ENCODE data around the gene NDUFA13.

Gene NDUFA13

GRCh38 chr19:19489804-19490204 is 26.2 kb upstream of the NDUFA13 start:
- DNase-seq, result peak; percentile 7

- DNase-seq, result peak; percentile 81
Measured at GRCh38 chr19:19490214-19490968, 25.6 kb upstream of the NDUFA13 start.

- no peak for DNase-seq
Measured at GRCh38 chr19:19491321-19492025, 24.6 kb upstream of the NDUFA13 start.

- DNase-seq, result no peak
Measured at GRCh38 chr19:19492026-19492610, 23.9 kb upstream of the NDUFA13 start.

GRCh38 chr19:19493841-19494546 is 22.0 kb upstream of the NDUFA13 start:
- no peak for DNase-seq

GRCh38 chr19:19495614-19496603 is 20.1 kb upstream of the NDUFA13 start:
- DNase-seq, result no peak

GRCh38 chr19:19498255-19498991 is 17.6 kb upstream of the NDUFA13 start:
- no peak for DNase-seq

- no peak for DNase-seq
Measured at GRCh38 chr19:19499272-19499995, 16.6 kb upstream of the NDUFA13 start.

- DNase-seq, result no peak
Measured at GRCh38 chr19:19500975-19501644, 14.9 kb upstream of the NDUFA13 start.

- no peak for DNase-seq
Measured at GRCh38 chr19:19501798-19502197, 14.2 kb upstream of the NDUFA13 start.

GRCh38 chr19:19502281-19502680 is 13.7 kb upstream of the NDUFA13 start:
- no peak for DNase-seq

- DNase-seq, result no peak
Measured at GRCh38 chr19:19502808-19503602, 13.0 kb upstream of the NDUFA13 start.

GRCh38 chr19:19504754-19505668 is 11.0 kb upstream of the NDUFA13 start:
- DNase-seq, result no peak

GRCh38 chr19:19505669-19506326 is 10.2 kb upstream of the NDUFA13 start:
- no peak for DNase-seq

GRCh38 chr19:19506592-19506991 is 9.4 kb upstream of the NDUFA13 start:
- no peak for DNase-seq

- DNase-seq, result no peak
Measured at GRCh38 chr19:19507354-19507753, 8.7 kb upstream of the NDUFA13 start.

- no peak for DNase-seq
Measured at GRCh38 chr19:19508217-19508616, 7.8 kb upstream of the NDUFA13 start.

GRCh38 chr19:19510432-19510831 is 5.6 kb upstream of the NDUFA13 start:
- no peak for DNase-seq

All from activated naive CD4-positive, alpha-beta T cell treated with Interleukin-2 at 50 U/mL for 16 hours (primary cell).